ENCODE data around the gene VIPR2.

VIPR2 gene

GRCh38 chr7:159145490-159145855, 806 bp upstream of the VIPR2 start:
- TF ChIP-seq REST (IDR thresholded peaks at IDR 0.05; ENCODE audit: insufficient read depth in 1 of 2, low read depth in 2 of 2, low read length in 2 of 2), result no peak
- TF ChIP-seq POLR2AphosphoS5 (IDR thresholded peaks at IDR 0.05; ENCODE audit: low read depth, low read length), result no peak
- TF ChIP-seq SIN3A (IDR thresholded peaks at IDR 0.05; ENCODE audit: borderline replicate concordance, insufficient read depth, low read length), result no peak
- TF ChIP-seq TAF1 (IDR thresholded peaks at IDR 0.05; ENCODE audit: borderline replicate concordance, insufficient read depth, low read length), result no peak
- TF ChIP-seq FOXP2 (optimal IDR thresholded peaks at IDR 0.05; ENCODE audit: borderline replicate concordance, extremely low read depth, extremely low read length, insufficient read depth), result no peak

GRCh38 chr7:159143780-159144757, 598 bp downstream of the VIPR2 start:
- TF ChIP-seq TAF1 (IDR thresholded peaks at IDR 0.05; ENCODE audit: borderline replicate concordance, insufficient read depth, low read length), result no peak
- no peak for TF ChIP-seq SIN3A (IDR thresholded peaks at IDR 0.05; ENCODE audit: borderline replicate concordance, insufficient read depth, low read length)
- no peak for TF ChIP-seq REST (IDR thresholded peaks at IDR 0.05; ENCODE audit: insufficient read depth in 1 of 2, low read depth in 2 of 2, low read length in 2 of 2)
- no peak for TF ChIP-seq POLR2AphosphoS5 (IDR thresholded peaks at IDR 0.05; ENCODE audit: low read depth, low read length)
- no peak for TF ChIP-seq FOXP2 (optimal IDR thresholded peaks at IDR 0.05; ENCODE audit: borderline replicate concordance, extremely low read depth, extremely low read length, insufficient read depth)

GRCh38 chr7:159142730-159143129, 1.9 kb downstream of the VIPR2 start:
- TF ChIP-seq SIN3A (IDR thresholded peaks at IDR 0.05; ENCODE audit: borderline replicate concordance, insufficient read depth, low read length) (no peak), TAF1 (IDR thresholded peaks at IDR 0.05; ENCODE audit: borderline replicate concordance, insufficient read depth, low read length) (no peak), POLR2AphosphoS5 (IDR thresholded peaks at IDR 0.05; ENCODE audit: low read depth, low read length) (no peak), FOXP2 (optimal IDR thresholded peaks at IDR 0.05; ENCODE audit: borderline replicate concordance, extremely low read depth, extremely low read length, insufficient read depth) (no peak), REST (IDR thresholded peaks at IDR 0.05; ENCODE audit: insufficient read depth in 1 of 2, low read depth in 2 of 2, low read length in 2 of 2) (no peak)

- TF ChIP-seq POLR2AphosphoS5 (IDR thresholded peaks at IDR 0.05; ENCODE audit: low read depth, low read length) (no peak), SIN3A (IDR thresholded peaks at IDR 0.05; ENCODE audit: borderline replicate concordance, insufficient read depth, low read length) (no peak), REST (IDR thresholded peaks at IDR 0.05; ENCODE audit: insufficient read depth in 1 of 2, low read depth in 2 of 2, low read length in 2 of 2) (no peak), TAF1 (IDR thresholded peaks at IDR 0.05; ENCODE audit: borderline replicate concordance, insufficient read depth, low read length) (no peak), FOXP2 (optimal IDR thresholded peaks at IDR 0.05; ENCODE audit: borderline replicate concordance, extremely low read depth, extremely low read length, insufficient read depth) (no peak)
Measured at GRCh38 chr7:159142199-159142598, 2.5 kb downstream of the VIPR2 start.
